GDM1 (cell line): ENCODE measurements around the gene CWH43.
"Not testable (repeated sequence)": the region's sequence is repeated elsewhere in the genome, so short reads cannot be mapped to it uniquely, and the experiment has no call there.

ENCODE experiments used
- DNase-seq: peaks from one replicate; lab custom pipeline; 2025; lab: John Stamatoyannopoulos, UW

Gene CWH43

DNA sequence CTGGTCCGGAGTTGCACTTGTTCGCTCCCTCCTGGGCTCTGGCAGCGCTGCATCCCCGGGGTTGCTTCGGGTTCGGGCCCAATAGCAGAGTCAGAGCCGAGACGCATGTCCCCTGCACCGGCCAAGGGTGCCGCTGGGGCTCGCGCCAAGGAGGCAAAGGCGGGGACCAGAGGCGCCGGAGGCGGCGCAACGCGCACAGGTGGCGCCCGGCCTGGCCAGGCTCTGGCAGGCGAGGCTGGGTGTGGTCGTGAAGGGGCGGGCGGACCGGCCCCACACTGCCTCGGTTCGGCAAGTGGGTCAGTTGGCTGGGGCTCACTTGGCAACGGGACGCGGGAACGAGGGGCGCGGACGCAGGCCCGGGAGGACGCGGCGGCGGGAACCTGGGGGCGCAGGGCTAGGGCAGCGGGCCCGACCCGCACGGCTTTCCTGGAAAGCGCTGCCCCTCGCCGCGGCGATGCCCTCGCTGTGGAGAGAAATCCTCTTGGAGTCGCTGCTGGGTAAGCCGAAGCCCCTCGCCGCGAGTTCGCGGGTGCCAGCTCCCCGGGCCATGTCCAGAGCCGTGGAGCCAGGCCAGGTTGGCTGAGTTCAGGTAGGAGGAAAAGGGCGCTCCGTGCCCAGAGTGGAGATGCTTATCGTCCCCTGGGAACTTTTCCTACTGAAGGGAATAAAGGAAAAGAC, at the start of gene CWH43:
Gene CWH43 (plus strand): TSS at position 300 of the 678 bp plus-strand sequence. CDS start 155 bp downstream, at position 455.
- DNase-seq = no peak

DNA sequence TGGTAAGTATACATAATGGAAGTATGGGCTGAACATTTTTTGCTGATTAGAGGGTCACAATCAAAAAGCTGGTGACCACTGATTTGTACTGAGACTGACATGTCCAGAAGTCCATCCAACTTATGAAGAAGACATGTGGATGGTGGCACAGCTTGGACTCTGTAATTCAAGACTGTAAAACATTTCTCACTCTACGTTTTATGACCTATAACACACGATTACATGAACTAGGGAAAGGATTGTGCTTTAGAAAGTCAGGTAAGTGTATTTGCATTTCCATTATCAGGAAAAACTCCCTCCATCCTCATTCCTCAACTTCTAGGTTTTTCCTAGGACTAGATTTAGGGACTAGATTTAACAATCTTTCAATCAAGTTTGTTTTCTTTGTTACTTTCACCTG, 49.0 kb upstream of the CWH43 start:
- DNase-seq = no peak

DNA sequence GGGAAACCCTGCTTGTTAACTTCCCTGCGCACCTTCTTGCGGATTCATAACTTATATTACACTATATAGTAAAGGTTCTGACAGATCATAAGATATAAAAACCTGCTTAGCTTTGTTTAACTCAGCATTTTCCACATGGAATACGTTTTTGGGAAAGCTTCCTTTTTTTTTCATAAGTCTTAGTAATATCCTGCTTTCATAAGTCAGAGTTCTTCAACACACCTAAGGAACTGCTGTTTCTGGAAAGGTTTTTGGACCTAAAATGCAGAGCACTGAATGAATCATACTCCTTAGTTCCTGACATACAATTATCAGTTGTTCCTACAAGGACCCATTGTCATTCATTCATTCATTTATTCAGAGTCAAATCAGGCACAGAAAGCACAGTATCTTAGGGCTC, 47.2 kb upstream of the CWH43 start:
- DNase-seq = no peak

DNA sequence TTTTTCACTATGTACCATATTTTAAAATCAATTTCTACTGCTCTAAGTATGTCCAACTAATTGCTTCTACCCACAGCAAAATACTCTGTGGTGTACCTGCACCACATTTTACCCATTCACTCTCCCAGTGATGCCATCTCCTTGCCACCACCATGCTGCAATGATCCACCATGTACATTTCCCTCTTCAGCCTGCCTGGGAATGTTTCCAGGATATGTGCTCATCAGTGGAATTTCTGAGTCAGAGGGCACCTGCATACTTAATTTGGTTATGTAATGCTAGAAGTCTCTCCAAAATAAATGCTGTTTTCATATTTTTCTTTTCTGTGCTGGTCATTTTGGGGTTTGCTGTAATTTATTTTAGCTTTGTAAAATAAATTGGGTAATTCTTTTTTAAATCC, 46.3 kb upstream of the CWH43 start:
- DNase-seq = no peak

DNA sequence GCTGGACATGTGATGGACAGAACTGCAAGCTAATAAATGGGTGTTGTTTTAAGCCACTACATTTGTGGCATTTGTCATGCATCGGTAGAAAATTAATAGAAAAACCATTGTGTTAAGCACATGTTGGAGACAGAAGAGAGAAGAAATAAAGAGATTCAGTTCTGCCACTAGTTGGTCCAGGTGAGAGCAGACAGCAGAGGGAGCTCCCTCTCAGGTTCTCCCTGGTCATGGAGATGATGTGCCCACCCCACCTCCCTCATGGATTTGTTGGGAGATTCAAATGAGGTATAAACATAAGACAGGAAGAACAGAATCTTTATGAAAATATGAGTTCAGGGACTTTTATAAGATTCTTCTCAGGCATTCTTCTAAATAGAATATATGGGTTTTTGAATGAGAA, 42.7 kb upstream of the CWH43 start:
- DNase-seq = no peak

DNA sequence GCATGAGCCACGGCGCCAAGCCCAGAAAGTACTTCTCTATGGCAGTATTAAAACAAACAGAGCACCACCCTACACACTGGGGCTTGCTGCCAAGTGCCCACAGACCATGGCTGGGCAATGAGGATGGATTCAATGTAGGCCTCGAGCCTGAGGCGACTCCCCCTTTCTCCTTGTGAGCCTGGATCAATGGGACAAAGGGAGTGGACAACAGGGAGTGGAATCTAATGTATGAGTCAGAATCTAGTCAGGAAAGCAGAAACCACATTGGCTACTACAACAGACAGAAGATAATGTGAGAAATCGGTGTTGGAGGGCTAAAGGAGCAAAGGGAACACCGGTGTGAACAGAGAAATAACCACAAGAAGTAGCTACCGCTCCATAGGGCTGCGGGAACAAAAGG, 41.8 kb upstream of the CWH43 start:
- no peak for DNase-seq

DNA sequence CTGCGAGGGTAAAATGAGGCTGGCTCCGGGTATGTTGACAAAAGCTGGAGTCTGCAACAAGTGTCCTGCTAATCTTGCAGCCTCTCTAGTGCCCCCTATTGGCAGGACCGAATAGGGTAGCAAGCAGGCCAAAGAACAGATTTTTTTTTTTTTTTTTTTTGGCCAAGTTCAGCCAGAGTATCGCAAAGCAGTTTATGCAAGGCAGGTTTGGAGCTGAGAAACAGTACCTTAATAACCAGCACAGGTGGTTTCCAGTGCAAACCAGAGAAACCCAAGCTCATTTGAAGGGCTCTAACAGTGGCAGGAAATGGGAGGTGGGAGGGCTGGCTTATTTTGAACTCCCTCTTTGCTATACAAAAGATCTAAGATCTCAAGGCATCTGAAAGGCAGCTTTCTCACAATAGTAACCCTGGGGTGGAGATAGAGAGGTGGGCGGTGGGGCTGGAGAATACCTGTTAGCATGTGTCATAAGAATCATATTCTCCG, 41.3 kb upstream of the CWH43 start:
- DNase-seq = no peak

DNA sequence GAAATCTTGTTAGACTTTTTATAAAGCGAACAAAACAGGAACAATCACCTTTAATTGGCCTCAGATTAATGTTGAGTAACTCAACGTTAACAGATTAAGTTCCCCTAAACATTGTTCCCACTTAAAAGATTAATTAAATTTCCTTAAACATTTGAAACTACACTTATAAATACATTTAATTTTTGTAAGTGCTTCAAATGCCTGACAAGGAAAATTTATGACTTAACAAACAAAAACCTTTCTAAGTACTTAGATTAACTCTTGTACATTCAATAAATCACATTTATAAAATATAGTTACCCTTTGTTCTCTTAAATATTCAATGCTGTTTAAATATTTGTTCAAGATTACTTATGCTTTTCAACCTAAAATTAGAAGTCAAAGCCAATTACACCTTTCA, 40.1 kb upstream of the CWH43 start:
- DNase-seq = no peak

DNA sequence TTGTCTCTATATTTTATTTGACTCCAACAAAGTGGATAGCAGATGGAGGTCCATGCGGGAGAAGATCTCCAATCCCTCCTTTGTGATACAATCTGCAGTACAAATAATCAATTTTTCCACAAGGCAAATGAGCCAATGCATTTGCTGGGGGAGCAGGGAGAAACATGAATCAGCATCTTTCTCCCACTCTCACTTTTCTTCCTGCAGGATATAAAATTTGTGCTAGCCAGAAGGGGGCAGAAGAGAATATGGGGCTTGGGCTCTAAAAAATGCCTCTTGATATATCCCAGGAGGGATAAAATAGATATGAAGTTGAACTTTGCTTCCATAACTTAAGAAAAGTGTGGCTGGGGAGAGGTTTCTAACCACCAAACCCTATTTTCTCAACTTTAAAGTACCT, 38.3 kb upstream of the CWH43 start:
- no peak for DNase-seq

DNA sequence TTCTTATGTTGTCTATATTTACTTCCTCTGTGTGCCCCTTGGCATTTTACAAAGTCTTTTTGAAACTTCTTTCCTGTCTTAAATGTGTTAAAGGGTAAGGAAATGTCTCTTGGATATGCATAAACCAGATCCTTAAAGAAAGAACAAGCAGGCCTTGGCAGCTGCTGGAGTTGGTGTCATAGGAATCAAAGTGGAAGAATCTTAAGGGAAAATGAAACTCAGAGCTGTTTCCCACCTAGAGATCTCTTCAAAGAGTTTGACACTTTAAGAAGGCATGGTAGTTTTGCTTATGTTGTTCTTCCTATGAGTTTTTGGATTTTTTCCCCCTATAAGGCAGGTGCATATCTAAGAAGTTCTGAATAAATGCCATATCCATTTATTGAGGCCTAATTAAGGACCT, 37.0 kb upstream of the CWH43 start:
- no peak for DNase-seq

DNA sequence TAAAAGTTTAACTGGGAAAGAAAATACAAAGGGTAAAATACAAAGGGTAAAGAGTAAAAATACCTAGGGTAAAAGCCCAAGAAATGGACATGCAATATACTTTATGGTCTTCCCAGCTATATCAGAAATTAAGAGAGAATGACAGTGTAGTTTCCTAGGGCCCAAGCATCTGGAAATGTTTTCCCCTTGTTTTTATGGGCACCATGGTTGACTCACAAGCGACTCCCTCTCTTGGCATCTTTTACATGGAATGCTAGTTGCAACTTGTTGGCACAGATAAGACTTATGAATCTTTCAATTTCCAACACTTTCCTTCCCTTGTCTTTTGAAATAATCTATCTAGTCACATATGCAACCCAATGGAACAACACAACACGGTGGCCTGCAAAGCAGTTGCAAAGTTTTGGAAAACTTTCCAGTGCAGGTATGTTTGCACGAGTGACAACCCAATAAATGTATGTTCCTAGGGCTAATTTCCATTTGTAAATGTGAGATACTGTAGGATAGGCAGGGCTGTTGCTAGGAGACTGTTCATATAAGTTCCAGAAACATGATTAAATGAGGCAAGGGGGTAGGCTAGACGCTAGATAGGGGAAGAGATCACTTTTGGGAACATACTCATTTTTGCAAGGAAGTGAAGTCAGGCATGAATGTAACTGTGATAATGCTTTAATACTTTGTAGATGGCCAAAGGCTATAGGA, 36.4 kb upstream of the CWH43 start:
- no peak for DNase-seq

DNA sequence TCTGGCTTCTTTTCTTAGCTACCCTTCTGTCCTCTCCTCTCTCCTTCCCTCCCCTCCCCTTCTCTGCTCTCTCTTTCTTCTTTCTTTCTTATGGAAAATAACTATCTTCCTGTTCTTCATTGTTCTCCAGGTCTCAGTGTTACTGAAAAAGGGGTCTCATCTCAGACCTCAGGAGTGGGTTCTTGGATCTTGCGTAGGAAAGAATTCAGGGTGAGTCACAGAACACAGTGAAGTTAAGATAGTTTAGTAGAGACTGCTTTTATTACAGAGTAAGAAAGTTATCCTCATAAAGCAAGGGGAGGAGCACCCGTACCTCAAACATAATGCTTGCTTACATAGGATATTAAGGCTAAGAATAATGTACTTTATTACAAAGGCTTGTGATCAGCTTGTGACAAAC, 31.8 kb upstream of the CWH43 start:
- no peak for DNase-seq

DNA sequence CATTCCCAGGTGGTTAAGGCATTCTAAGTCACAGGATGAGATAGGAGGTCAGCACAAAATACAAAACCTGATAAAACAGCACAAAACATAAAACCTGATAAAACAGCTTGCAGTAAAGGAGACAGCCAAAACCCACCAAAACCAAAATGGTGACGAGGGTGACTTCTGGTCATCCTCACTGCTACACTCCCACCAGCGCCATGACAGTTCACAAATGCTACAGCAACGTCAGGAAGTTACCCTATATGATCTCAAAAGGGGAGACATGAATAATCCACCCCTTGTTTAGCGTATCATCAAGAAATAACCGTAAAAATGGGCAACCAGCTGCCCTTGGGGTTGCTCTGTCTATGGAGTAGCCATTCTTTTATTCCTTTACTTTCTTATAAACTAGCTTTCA, 28.7 kb upstream of the CWH43 start:
- not testable (repeated sequence) for DNase-seq

DNA sequence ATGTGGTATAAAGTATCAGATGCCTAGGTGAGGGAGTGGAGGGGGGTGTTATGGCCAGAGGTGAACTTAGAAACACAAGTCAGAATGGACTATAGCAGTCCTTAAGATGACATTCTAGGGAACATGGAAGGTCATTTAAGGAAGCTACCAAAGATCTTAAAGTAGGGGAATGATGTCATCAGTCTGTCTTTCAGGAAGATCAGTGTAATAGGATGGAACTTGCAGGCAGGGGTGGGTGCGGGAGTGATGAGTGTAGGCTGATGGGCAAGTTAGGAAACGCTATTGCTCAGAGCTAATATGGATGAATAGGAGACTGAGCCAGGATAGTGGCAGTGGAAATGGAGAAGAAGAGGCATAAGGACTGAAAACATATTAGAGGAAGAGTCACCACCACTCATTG, 27.5 kb upstream of the CWH43 start:
- DNase-seq = no peak

DNA sequence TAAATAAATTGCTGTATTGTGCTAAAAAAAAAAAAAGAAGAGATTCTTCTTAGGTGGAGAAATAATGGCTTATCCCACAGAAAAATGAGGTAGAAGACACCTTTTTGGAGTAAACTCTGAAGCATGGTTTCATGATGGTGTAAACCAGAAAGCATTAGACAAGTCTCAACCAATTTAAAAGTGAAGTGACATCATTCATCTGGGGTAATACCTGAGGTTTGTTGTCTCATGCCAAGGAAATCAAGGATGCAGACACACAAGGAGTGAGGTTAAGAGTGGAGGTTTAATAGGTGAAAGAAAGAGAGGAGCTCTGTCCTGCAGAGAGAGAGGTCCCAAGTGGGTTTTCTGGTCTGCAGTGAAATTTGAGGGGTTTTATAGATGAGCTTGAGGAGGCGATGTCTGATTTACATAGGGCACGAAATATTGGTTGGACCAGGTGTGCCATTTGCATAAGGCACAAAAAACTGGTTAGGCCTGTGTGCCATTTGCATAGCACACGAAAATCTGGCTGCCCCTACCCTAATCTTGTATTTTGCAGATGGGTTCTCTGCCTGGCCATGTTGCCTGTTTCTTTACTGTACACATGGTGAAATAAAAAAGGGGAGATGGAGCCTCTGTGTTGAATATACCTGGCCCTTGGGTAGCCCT, 25.0 kb upstream of the CWH43 start:
- no peak for DNase-seq

DNA sequence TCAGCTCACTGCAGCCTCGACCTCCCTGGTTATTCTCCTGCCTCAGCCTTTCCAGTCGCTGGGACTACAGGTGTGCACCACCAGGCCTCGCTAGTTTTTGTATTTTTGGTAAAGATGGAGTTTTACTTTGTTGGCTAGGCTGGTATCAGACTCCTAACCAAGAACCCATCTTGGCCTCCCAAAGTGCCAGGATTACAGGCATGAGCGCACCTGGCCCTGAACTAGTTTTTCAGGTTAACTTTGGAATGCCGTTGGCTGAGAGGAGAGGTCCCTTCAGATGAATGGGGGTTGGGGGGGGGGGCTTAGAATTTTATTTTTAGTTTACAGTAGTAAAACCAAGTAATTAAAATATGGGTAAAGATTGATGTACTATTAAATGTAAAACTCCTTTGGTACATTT, 23.4 kb upstream of the CWH43 start:
- no peak for DNase-seq

DNA sequence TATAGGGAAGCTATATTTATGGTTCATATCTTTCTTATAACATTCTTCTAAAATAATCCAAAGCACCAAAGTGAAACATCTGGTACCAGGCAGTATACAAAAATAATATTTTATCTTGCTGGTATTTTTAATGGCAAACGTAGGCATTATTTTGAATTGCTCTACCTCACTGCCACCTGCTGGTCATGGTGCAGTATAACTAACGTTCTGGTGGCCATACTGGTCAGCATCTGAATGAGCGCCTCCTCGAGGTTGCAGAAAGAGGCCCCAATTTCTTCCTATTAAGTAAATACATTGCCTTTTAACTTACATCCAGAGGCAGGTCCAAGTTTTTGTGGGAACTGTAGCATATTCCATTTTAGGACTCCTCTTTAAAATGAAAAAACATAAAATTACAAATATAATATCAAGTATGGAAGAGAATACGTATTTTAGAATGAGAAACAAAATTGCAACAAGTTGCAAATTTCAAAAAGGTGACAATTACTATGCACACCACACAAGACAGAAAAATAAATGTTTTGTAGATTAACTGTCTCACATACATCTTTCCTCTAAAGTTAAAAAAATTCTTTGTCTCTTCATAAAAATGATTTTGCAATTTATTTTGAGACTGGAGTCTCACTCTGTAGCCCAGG, 22.9 kb upstream of the CWH43 start:
- peak; percentile 60 for DNase-seq

DNA sequence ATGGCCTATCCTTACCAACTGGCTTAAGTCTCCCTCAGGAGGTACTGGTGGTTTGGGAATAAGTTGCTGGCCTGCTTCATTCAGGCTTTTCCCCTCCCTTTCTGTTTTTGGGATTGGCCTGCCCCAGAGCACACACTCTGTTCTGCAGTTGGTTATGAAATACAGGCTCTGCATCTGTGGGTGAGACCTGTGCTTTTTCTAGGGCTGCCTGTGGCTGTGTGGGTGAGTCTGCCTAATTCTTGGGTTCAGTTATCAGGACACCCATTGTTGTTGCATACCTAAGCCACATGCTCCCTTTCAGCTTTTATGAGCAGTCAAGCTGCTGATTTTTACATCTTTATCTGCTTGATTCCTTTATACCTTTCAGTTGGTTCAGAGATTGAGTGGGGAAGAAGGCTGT, 19.0 kb upstream of the CWH43 start:
- DNase-seq = no peak

DNA sequence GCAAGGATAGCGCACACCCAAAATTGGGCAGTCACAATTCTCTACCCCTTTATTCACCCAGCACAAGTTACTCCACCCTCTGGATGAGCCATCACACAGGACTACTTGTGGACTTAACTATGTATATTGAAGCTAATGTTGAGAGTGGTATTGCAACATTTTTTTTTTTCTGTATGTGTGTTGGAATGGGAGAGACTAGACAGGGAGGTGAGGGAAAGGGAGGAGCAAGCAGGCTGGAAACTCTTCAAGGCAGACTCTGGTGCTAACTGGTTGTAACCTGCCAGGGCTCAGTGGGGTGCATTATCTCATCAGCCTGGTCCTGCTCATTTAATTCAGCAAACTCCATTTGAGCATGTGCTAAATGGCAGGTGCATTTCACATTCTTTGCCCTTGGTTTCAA, 18.4 kb upstream of the CWH43 start:
- no peak for DNase-seq

DNA sequence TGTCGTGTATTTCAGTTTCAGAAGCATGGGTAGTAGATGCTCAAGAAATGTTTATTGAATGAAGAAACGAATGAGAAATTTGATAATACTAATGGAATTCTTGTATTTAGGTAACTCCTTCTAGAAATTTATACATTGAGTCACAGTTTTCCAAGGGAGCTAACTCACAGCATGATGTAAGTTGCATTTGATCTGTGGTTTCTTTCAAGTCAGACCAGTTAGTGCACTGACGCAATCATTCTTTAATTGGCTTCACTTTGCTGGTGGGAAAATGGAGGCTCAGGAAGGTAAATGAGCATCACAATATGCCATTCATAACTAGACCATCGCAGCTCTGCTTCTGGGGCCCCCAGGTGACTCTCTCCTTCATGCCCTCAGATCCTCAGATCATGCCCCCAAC, 17.3 kb upstream of the CWH43 start:
- no peak for DNase-seq

DNA sequence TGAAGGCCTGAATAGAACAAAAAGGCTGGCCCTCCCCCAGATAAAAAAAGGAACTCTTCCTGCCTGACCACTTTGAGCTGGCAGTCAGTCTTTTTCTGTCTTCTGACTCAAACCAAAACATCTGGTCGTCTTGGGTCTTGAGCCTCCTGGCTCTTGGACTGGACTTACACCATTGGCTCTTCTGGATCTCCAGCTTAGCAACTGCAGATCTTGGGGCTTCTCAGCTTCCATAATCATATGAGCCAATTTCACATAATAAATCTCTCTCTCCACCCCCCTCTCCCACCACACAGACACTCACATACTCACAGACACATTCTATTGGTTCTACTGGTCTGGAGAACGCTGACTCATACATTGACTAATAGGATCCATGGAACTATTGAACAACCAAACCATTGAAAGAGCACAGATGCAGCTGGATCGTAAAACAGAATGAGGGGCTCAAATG, 15.6 kb upstream of the CWH43 start:
- no peak for DNase-seq

DNA sequence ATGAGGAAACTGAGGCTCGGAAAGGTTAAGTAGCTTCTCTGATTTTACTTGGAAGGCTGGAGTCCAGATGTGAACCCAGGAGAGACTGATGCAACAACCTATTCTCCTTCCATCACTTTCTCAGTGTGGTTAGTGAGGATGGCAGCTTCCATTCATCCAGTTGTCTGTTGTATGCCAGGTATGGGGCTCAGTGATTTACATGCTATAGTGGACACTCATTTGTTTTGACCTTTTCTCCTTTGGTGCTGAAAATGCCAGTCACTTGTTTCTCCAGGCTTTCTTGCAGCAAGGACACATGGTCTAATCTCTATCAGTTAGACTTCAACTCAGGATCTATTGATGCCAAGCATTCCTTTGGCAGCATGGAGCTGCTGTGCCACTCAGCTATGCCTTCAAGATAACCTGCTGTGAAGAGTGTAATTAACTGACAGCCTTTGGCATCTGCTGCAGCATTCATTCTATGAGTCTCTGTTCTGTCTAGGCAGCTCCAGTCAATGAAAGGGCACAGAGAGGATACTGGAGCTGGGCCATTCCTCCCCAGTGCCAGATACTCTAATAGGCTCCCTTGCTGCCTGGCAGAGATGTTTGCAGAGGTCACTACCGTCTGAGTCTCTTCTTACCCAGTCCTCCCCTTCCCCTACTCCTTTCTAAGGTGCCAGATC, 11.0 kb upstream of the CWH43 start:
- DNase-seq = no peak
